IMR-90 (cell line): Measurements from ENCODE around the gene RASL10A. TPM values are rescaled to one million over a fixed set of nuclear protein-coding genes. Genes with fewer than 3 reads are reported as not detected.

Experiments used
- ATAC-seq: fragments of 200-7000 bp; cut with Tn5 transposase; 2 replicates; pipeline ENCODE4 v1.9.1; 2020; ENCODE audit warnings: low read depth, mild to moderate bottlenecking, moderate library complexity
- BruUV-seq: library from RNA; stranded (reverse); fragments of 400-500 nt; replicated peaks from 2 replicates; lab custom pipeline; 2021; lab: Mats Ljungman, UMichigan
- CTCF ChIA-PET: fragments of 300-600 bp; formaldehyde crosslinking; extraction: SDS; loops from one replicate; lab custom pipeline; 2021; ENCODE audit warnings: antibody characterized with exemption; lab: Yijun Ruan, JAX
- POLR2A ChIA-PET: fragments of 300-600 bp; sonication (Branson Sonifier 250); formaldehyde crosslinking; loops from one replicate; lab custom pipeline; 2022; ENCODE audit warnings: antibody characterized with exemption; ENCODE audit not compliant: unreplicated experiment; lab: Charles Lee
- DNase-seq: peaks from one replicate; pipeline ENCODE4 v3.0.0; 2013
- H2AFZ ChIP-seq: replicated peaks from 2 replicates; pipeline ENCODE3; 2013; ENCODE audit warnings: low read length, mild to moderate bottlenecking; ENCODE audit not compliant: poor library complexity
- H2AK5ac ChIP-seq: 2 replicates; pipeline ENCODE4 v1.6.1; 2013; ENCODE audit warnings: low read depth, low read length, inconsistent platforms
- H2AK9ac ChIP-seq: replicated peaks from 2 replicates; pipeline ENCODE3; 2013; ENCODE audit warnings: mild to moderate bottlenecking, low read depth, low read length, moderate library complexity; ENCODE audit not compliant: poor library complexity
- H2BK120ac ChIP-seq: 2 replicates; pipeline ENCODE4 v1.6.1; 2013; ENCODE audit warnings: low read depth, low read length, inconsistent platforms
- H2BK15ac ChIP-seq: 3 replicates; pipeline ENCODE4 v1.6.1; 2013; ENCODE audit warnings: low read depth, low read length, inconsistent platforms
- H2BK20ac ChIP-seq: 2 replicates; pipeline ENCODE4 v1.6.1; 2013; ENCODE audit warnings: low read depth, mild to moderate bottlenecking, inconsistent platforms, low read length, moderate library complexity
- H2BK5ac ChIP-seq: 2 replicates; pipeline ENCODE4 v1.6.1; 2013; ENCODE audit warnings: mild to moderate bottlenecking, low read depth, low read length, inconsistent platforms; ENCODE audit not compliant: poor library complexity, severe bottlenecking
- H3K14ac ChIP-seq: replicated peaks from 2 replicates; pipeline ENCODE4 v1.6.1; 2013; ENCODE audit warnings: low read depth, low read length, inconsistent platforms
- H3K18ac ChIP-seq: 2 replicates; pipeline ENCODE4 v1.6.1; 2013; ENCODE audit warnings: low read depth, low read length, control low read depth
- H3K23ac ChIP-seq: 2 replicates; pipeline ENCODE4 v1.6.1; 2013; ENCODE audit warnings: low read depth, low read length, inconsistent platforms
- H3K27ac ChIP-seq: 2 replicates; pipeline ENCODE4 v1.5.1; 2013; ENCODE audit warnings: mild to moderate bottlenecking, control low read depth, low read length; ENCODE audit not compliant: insufficient read depth
- H3K27me3 ChIP-seq: 2 replicates; pipeline ENCODE4 v1.6.1; 2013; ENCODE audit warnings: low read length; ENCODE audit not compliant: control insufficient read depth, insufficient read depth
- H3K36me3 ChIP-seq: 2 replicates; pipeline ENCODE4 v1.6.1; 2013; ENCODE audit warnings: low read length, mixed read lengths; ENCODE audit not compliant: control insufficient read depth, insufficient read depth
- H3K4ac ChIP-seq: 2 replicates; pipeline ENCODE4 v1.6.1; 2013; ENCODE audit warnings: low read depth, low read length, inconsistent platforms
- H3K4me1 ChIP-seq: 2 replicates; pipeline ENCODE4 v1.6.1; 2013; ENCODE audit warnings: low read length, mixed read lengths; ENCODE audit not compliant: control insufficient read depth, insufficient read depth
- H3K4me2 ChIP-seq: 2 replicates; pipeline ENCODE4 v1.6.1; 2013; ENCODE audit warnings: low read depth, mild to moderate bottlenecking, control low read depth, low read length, moderate library complexity
- H3K4me3 ChIP-seq: 2 replicates; pipeline ENCODE4 v1.5.1; 2013; ENCODE audit warnings: low read depth, mild to moderate bottlenecking, control low read depth, low read length, moderate library complexity; ENCODE audit not compliant: insufficient read depth
- H3K56ac ChIP-seq: 2 replicates; pipeline ENCODE4 v1.6.1; 2013; ENCODE audit warnings: low read length, inconsistent platforms; ENCODE audit not compliant: insufficient read depth; ENCODE audit errors: extremely low read depth
- H3K79me1 ChIP-seq, 2 experiments: 2 replicates each; pipeline ENCODE4 v1.6.1; 2013; ENCODE audit warnings: low read length in 2 of 2, inconsistent platforms in 1 of 2, low read depth in 1 of 2
- H3K9ac ChIP-seq: 2 replicates; pipeline ENCODE4 v1.6.1; 2013; ENCODE audit warnings: low read depth, low read length, control low read depth
- H3K9me1 ChIP-seq: 2 replicates; pipeline ENCODE4 v1.6.1; 2013; ENCODE audit warnings: low read length, inconsistent platforms; ENCODE audit not compliant: insufficient read depth
- H3K9me3 ChIP-seq: 2 replicates; pipeline ENCODE4 v1.6.1; 2013; ENCODE audit warnings: low read length; ENCODE audit not compliant: control insufficient read depth, insufficient read depth
- H4K20me1 ChIP-seq: 2 replicates; pipeline ENCODE4 v1.6.1; 2013; ENCODE audit warnings: low read length, inconsistent platforms; ENCODE audit not compliant: insufficient read depth
- H4K5ac ChIP-seq: 2 replicates; pipeline ENCODE4 v1.6.1; 2013; ENCODE audit warnings: mild to moderate bottlenecking, low read depth, low read length, control low read depth
- H4K8ac ChIP-seq, 2 experiments: 2 replicates each; pipeline ENCODE4 v1.6.1; 2013; ENCODE audit warnings: low read depth in 2 of 2, low read length in 2 of 2, control low read depth in 1 of 2, inconsistent platforms in 1 of 2
- H4K91ac ChIP-seq: 2 replicates; pipeline ENCODE4 v1.6.1; 2013; ENCODE audit warnings: low read depth, low read length, inconsistent platforms; ENCODE audit not compliant: insufficient read depth
- BHLHE40 ChIP-seq: fragments of 150-350 bp; IDR thresholded peaks from 2 replicates; pipeline ENCODE4 v1.6.1; 2016; ENCODE audit warnings: mild to moderate bottlenecking, low read depth, low read length
- CHD1 ChIP-seq: IDR thresholded peaks from 2 replicates; pipeline ENCODE4 v1.6.1; 2012; ENCODE audit warnings: low read depth, low read length, improper control_type of control experiment
- MXI1 ChIP-seq: IDR thresholded peaks from 2 replicates; pipeline ENCODE4 v1.6.1; 2012; ENCODE audit warnings: low read depth, mild to moderate bottlenecking, low read length, moderate library complexity, borderline replicate concordance
- POLR2A ChIP-seq: IDR thresholded peaks from 2 replicates; pipeline ENCODE4 v1.6.1; 2012; ENCODE audit warnings: mild to moderate bottlenecking, low read depth, low read length
- RCOR1 ChIP-seq: IDR thresholded peaks from 2 replicates; pipeline ENCODE4 v1.6.1; 2012; ENCODE audit warnings: mild to moderate bottlenecking, low read length, improper control_type of control experiment; ENCODE audit not compliant: insufficient replicate concordance
- WGBS, 2 experiments: methylation state at CpG; one replicate each; pipeline versions ENCODE4 v1.1.5 to v1.1.7; 2013; ENCODE audit warnings: missing lambda C conversion rate in 2 of 2; ENCODE audit not compliant: insufficient read length in 1 of 2; ENCODE audit errors: extremely low coverage in 2 of 2; 5-methylcytosine and 5-hydroxymethylcytosine counted together
- dilution Hi-C: fragments of 300-500 bp; cut with HindIII; formaldehyde crosslinking; loops from one replicate; pipeline ENCODE4 v1.14.3; 2018; ENCODE audit warnings: low sequenced_read_pairs; ENCODE audit not compliant: unreplicated experiment
- in situ Hi-C: fragments of 300-500 bp; cut with MboI; formaldehyde crosslinking; loops from 3 replicates; pipeline ENCODE4 v1.14.3; 2019; ENCODE audit warnings: low sequenced_read_pairs, inconsistent platforms, mixed read lengths
- intact Hi-C: fragments of 100-400 bp; cut with micrococcal nuclease; formaldehyde crosslinking; loops from 2 replicates; pipeline ENCODE4 v1.10.0; 2022
- polyA plus RNA-seq, 3 experiments: library from polyadenylated mRNA; depleted of rRNA; stranded (reverse); fragments of >200 nt; gene quantifications; 2 replicates each; pipeline ENCODE4 v1.2.3, GENCODE V29; 2012; ENCODE audit warnings: low replicate concordance in 1 of 3
- total RNA-seq: library from RNA; depleted of rRNA; stranded (reverse); fragments of >200 nt; gene quantifications from 2 replicates; pipeline ENCODE4 v1.2.3, GENCODE V29; 2012
- TF ChIP-seq, protein P1 (sequence below): fragments of 150-350 bp; IDR thresholded peaks from 2 replicates; pipeline ENCODE4 v1.6.1; 2017; ENCODE audit warnings: mild to moderate bottlenecking, antibody characterized with exemption, low read length, low read depth
- TF ChIP-seq, protein P2 (sequence below): conservative IDR thresholded peaks from 2 replicates; pipeline ENCODE4 v1.5.1; 2012; ENCODE audit warnings: mild to moderate bottlenecking, low read depth, low read length, improper control_type of control experiment

RASL10A gene
- total and polyA plus RNA-seq, 2 of the 4 experiments (the other 2 are of a cell fraction): 0.26 TPM; not detected in 1

DNA sequence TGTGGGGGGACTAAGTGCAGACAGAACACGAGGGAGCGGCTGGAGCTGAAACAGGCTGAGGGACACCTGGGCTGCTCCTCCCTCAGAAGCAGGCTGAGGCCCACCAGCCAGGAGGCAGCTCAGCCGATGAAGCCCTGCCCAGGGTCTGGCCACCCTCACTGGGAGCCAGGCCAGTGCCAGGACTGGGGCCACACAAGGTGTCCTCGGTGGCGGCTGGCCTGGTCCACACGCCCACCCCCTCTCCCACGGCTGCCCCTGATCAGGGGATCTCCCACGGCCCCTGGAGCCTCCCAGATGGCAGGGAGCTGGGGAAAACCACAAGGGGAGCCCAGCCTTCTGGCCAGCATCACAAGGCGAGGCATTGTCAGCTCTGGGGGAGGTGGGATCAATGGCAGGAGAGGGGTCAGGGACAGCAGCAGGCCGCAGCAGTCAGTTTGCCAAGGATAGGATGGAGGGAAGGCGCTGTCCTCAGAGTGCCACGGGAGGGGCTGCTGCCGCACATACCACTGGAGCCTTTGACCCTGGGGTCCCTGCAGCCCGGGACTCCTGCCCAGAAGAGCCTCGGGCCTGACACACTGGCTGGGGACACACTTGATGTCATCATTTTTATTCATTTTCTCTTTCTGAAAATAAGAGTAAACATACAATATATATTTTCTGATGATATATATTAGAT, 11.7 kb upstream of the RASL10A start:
- H2AK9ac ChIP-seq: no peak overlapping the region
- no peaks in the 10 kb centered on the region; the same call in 1 of the 2 replicates for H4K20me1 ChIP-seq
- no peak overlapping the region for H2BK120ac ChIP-seq
- DNase-seq: no peak
- H3K14ac ChIP-seq: no peak overlapping the region
- no peak overlapping the region for H4K91ac ChIP-seq
- H3K27ac ChIP-seq: no peak overlapping the region
- in situ Hi-C loops: no loop called here
- ATAC-seq: no peak
- H3K56ac ChIP-seq: no peak overlapping the region
- no peaks in the 10 kb centered on the region for H3K9me3 ChIP-seq
- no peak overlapping the region for H2AK5ac ChIP-seq
- no peak overlapping the region for H4K5ac ChIP-seq
- H3K79me1 ChIP-seq: no peaks in the 10 kb centered on the region
- H2BK20ac ChIP-seq: no peak overlapping the region
- no peak overlapping the region for H2BK5ac ChIP-seq
- TF ChIP-seq, protein P1, sequence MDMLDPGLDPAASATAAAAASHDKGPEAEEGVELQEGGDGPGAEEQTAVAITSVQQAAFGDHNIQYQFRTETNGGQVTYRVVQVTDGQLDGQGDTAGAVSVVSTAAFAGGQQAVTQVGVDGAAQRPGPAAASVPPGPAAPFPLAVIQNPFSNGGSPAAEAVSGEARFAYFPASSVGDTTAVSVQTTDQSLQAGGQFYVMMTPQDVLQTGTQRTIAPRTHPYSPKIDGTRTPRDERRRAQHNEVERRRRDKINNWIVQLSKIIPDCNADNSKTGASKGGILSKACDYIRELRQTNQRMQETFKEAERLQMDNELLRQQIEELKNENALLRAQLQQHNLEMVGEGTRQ: no peak
- TF ChIP-seq RCOR1 (no peak), CHD1 (no peak), MXI1 (no peak), BHLHE40 (no peak), POLR2A (no peak)
- TF ChIP-seq, protein P2, sequence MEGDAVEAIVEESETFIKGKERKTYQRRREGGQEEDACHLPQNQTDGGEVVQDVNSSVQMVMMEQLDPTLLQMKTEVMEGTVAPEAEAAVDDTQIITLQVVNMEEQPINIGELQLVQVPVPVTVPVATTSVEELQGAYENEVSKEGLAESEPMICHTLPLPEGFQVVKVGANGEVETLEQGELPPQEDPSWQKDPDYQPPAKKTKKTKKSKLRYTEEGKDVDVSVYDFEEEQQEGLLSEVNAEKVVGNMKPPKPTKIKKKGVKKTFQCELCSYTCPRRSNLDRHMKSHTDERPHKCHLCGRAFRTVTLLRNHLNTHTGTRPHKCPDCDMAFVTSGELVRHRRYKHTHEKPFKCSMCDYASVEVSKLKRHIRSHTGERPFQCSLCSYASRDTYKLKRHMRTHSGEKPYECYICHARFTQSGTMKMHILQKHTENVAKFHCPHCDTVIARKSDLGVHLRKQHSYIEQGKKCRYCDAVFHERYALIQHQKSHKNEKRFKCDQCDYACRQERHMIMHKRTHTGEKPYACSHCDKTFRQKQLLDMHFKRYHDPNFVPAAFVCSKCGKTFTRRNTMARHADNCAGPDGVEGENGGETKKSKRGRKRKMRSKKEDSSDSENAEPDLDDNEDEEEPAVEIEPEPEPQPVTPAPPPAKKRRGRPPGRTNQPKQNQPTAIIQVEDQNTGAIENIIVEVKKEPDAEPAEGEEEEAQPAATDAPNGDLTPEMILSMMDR: no peak
- H3K23ac ChIP-seq: no peak overlapping the region
- H3K4me2 ChIP-seq: no peak overlapping the region
- H3K18ac ChIP-seq: no peak overlapping the region
- H3K36me3 ChIP-seq: peaks cover 36% of the 10 kb centered on the region
- peaks cover 5% of the 10 kb centered on the region; the same call in 1 of the 2 replicates for H3K9me1 ChIP-seq
- no TSS peak for BruUV-seq
- CTCF ChIA-PET: no interaction called here
- no peaks in the 10 kb centered on the region for H3K27me3 ChIP-seq
- no peak overlapping the region for H3K4ac ChIP-seq
- H3K9ac ChIP-seq: no peak overlapping the region
- H4K8ac ChIP-seq: no peak overlapping the region
- peaks cover 9% of the 10 kb centered on the region for H3K4me1 ChIP-seq
- H2BK15ac ChIP-seq: no peak overlapping the region
- H3K4me3 ChIP-seq: no peak overlapping the region
- WGBS, 2 experiments: 89% methylated on average over 3 of the region's 15 CpGs; no CpG with 5 or more reads in 1 of the 2 experiments
- POLR2A ChIA-PET: no interaction called here
- H2AFZ ChIP-seq: no peak overlapping the region
- dilution Hi-C loops: no loop called here
- intact Hi-C loops: no loop called here
